GM20000 (cell line): ENCODE measurements around the gene CT45A7.
"Not testable (repeated sequence)": the region's sequence is repeated elsewhere in the genome, so short reads cannot be mapped to it uniquely, and the experiment has no call there.

Experiments used
- DNase-seq: peaks from one replicate; pipeline ENCODE4 v3.0.0; 2012; ENCODE audit warnings: low spot score

The CT45A7 gene, protein sequence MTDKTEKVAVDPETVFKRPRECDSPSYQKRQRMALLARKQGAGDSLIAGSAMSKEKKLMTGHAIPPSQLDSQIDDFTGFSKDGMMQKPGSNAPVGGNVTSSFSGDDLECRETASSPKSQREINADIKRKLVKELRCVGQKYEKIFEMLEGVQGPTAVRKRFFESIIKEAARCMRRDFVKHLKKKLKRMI

DNA sequence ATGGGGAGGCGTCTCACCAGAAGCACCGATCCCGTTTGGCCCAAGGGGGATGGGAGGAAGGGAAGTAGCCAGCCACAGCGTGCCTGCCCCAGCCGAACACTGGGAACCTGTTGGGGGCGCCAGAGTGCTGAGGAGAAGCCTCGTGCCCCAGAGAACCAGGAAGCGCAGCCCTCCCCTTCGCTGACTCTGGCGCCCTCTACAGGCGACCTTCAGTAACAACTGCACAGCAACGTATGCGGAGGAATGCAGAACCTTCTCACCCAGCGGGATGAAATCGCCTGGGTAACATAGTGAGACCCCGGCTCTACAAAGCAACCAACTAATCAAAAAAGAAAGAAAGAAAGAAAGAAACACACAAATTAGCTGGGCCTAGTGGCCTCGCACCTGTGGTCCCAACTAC is at the start of gene CT45A7:
Gene CT45A7 (minus strand): TSS at position 101 of the 400 bp plus-strand sequence. CDS start 3,747 bp downstream, outside the sequence.
- not testable (repeated sequence) for DNase-seq

DNA sequence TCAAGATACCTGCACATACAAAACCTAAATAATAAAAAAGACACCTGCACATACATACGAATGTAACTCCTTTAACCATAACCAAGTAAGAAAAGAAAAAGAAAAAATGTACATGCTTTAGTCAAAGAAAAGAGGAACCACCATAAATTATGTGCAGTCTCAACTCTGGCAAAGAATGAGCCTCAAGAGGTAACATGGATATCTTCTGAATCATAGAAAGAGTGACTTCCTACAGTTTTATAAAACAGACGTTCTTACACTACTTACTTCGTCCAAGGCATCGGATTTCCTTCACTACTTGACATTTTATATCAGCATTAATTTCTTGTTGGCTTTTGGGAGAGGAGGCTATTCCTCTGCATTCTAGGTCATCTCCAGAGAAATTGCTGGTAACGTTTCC is 45.7 kb upstream of the CT45A7 start:
- not testable (repeated sequence) for DNase-seq

DNA sequence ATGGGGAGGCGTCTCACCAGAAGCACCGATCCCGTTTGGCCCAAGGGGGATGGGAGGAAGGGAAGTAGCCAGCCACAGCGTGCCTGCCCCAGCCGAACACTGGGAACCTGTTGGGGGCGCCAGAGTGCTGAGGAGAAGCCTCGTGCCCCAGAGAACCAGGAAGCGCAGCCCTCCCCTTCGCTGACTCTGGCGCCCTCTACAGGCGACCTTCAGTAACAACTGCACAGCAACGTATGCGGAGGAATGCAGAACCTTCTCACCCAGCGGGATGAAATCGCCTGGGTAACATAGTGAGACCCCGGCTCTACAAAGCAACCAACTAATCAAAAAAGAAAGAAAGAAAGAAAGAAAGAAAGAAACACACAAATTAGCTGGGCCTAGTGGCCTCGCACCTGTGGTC is 34.6 kb upstream of the CT45A7 start, which contains the start of gene CT45A9:
Gene CT45A9 (minus strand): TSS at position 101 of the 400 bp plus-strand sequence. CDS start 3,751 bp downstream, outside the sequence.
- not testable (repeated sequence) for DNase-seq

DNA sequence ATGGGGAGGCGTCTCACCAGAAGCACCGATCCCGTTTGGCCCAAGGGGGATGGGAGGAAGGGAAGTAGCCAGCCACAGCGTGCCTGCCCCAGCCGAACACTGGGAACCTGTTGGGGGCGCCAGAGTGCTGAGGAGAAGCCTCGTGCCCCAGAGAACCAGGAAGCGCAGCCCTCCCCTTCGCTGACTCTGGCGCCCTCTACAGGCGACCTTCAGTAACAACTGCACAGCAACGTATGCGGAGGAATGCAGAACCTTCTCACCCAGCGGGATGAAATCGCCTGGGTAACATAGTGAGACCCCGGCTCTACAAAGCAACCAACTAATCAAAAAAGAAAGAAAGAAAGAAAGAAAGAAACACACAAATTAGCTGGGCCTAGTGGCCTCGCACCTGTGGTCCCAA is 17.4 kb upstream of the CT45A7 start, which contains the start of gene CT45A8:
Gene CT45A8 (minus strand): TSS at position 101 of the 400 bp plus-strand sequence. CDS start 3,755 bp downstream, outside the sequence.
- not testable (repeated sequence) for DNase-seq

DNA sequence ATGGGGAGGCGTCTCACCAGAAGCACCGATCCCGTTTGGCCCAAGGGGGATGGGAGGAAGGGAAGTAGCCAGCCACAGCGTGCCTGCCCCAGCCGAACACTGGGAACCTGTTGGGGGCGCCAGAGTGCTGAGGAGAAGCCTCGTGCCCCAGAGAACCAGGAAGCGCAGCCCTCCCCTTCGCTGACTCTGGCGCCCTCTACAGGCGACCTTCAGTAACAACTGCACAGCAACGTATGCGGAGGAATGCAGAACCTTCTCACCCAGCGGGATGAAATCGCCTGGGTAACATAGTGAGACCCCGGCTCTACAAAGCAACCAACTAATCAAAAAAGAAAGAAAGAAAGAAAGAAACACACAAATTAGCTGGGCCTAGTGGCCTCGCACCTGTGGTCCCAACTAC is 17.2 kb downstream of the CT45A7 start, which contains the start of gene CT45A2:
Gene CT45A2 (minus strand): TSS at position 101 of the 400 bp plus-strand sequence. CDS start 3,747 bp downstream, outside the sequence.
- not testable (repeated sequence) for DNase-seq

DNA sequence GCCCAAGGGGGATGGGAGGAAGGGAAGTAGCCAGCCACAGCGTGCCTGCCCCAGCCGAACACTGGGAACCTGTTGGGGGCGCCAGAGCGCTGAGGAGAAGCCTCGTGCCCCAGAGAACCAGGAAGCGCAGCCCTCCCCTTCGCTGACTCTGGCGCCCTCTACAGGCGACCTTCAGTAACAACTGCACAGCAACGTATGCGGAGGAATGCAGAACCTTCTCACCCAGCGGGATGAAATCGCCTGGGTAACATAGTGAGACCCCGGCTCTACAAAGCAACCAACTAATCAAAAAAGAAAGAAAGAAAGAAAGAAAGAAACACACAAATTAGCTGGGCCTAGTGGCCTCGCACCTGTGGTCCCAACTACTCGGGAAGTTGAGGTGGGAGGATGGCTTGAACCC is 34.4 kb downstream of the CT45A7 start, which contains the start of gene CT45A6:
Gene CT45A6 (minus strand): TSS at position 101 of the 400 bp plus-strand sequence. CDS start 3,794 bp downstream, outside the sequence.
- DNase-seq, result not testable (repeated sequence)

DNA sequence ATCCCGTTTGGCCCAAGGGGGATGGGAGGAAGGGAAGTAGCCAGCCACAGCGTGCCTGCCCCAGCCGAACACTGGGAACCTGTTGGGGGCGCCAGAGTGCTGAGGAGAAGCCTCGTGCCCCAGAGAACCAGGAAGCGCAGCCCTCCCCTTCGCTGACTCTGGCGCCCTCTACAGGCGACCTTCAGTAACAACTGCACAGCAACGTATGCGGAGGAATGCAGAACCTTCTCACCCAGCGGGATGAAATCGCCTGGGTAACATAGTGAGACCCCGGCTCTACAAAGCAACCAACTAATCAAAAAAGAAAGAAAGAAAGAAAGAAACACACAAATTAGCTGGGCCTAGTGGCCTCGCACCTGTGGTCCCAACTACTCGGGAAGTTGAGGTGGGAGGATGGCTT is 51.7 kb downstream of the CT45A7 start, which contains the start of gene CT45A5:
Gene CT45A5 (minus strand): TSS at position 101 of the 400 bp plus-strand sequence. CDS start 3,774 bp downstream, outside the sequence.
- DNase-seq, result not testable (repeated sequence)
